T-helper 1 cell treated with Interleukin-12 subunit alpha and Interleukin-12 subunit beta and Interleukin-4 antibody, amounts not matched to agents 30 μg/mL and 1 μg/mL, for 36 hours (primary cell): ENCODE measurements around the gene C4orf51.
A peak's percentile ranks its signal among the peaks of the same experiment; 100 is the strongest.

Experiments used
- H3K27ac Mint-ChIP-seq: one replicate; pipeline ENCODE4 v1.8.0; 2021; ENCODE audit warnings: mild to moderate bottlenecking, mixed read lengths
- H3K27me3 Mint-ChIP-seq: one replicate; pipeline ENCODE4 v1.8.0; 2021; ENCODE audit warnings: low read depth, mixed read lengths
- H3K36me3 Mint-ChIP-seq: one replicate; pipeline ENCODE4 v1.8.0; 2021; ENCODE audit warnings: low read depth, mixed read lengths
- H3K4me1 Mint-ChIP-seq: one replicate; pipeline ENCODE4 v1.8.0; 2021; ENCODE audit warnings: low read depth, mixed read lengths
- H3K4me3 Mint-ChIP-seq: one replicate; pipeline ENCODE4 v1.8.0; 2021; ENCODE audit warnings: mild to moderate bottlenecking, moderate library complexity, mixed read lengths
- H3K9me3 Mint-ChIP-seq: one replicate; pipeline ENCODE4 v1.8.0; 2021; ENCODE audit warnings: mixed read lengths

The C4orf51 gene

DNA sequence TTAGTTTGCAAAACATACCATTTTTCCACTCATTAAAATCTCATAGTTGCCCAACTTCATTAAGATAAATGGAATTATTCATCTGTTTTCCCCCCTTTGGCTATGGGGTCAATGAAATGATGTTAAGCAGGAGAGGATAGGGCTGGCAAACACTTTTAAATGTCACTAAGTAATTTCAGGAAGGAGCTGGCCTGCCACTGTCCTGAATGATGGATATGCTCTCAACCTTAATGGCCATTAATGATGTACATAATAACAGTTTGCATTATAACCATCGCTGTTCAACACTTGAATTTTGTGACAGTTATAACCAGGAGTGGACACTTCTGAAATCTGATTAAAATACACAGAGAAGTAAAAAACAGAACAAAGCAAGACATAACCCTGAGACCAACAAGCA is 77.2 kb downstream of the C4orf51 start:
- H3K27me3 Mint-ChIP-seq = no peaks in the 10 kb centered on the region
- H3K4me1 Mint-ChIP-seq = peaks cover 5% of the 10 kb centered on the region
- no peak overlapping the region for H3K27ac Mint-ChIP-seq
- H3K36me3 Mint-ChIP-seq = peaks cover 17% of the 10 kb centered on the region
- no peaks in the 10 kb centered on the region for H3K9me3 Mint-ChIP-seq
- H3K4me3 Mint-ChIP-seq = no peak overlapping the region

DNA sequence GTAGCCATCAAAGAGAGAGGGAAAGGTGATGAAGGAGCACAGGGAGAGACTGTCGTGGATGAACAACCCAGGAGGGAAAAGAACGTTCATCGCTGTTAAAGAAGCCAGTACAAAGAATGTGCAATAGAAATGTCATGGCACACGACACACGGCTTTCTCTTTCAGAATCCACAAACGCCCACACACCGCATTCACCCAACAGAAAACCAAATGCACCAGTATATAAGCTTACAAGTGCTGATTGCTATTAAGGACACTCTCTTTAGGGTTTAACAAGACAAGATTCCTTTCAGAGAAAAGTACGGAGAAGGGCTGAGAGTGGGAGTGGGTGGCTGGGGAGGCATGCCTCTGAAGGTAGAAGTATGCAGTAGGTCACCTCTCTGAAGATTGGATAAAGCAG is 80.2 kb downstream of the C4orf51 start:
- no peaks in the 10 kb centered on the region for H3K9me3 Mint-ChIP-seq
- peaks cover 5% of the 10 kb centered on the region for H3K4me1 Mint-ChIP-seq
- no peak overlapping the region for H3K27ac Mint-ChIP-seq
- H3K36me3 Mint-ChIP-seq = peaks cover 31% of the 10 kb centered on the region
- no peak overlapping the region for H3K4me3 Mint-ChIP-seq
- H3K27me3 Mint-ChIP-seq = no peaks in the 10 kb centered on the region

DNA sequence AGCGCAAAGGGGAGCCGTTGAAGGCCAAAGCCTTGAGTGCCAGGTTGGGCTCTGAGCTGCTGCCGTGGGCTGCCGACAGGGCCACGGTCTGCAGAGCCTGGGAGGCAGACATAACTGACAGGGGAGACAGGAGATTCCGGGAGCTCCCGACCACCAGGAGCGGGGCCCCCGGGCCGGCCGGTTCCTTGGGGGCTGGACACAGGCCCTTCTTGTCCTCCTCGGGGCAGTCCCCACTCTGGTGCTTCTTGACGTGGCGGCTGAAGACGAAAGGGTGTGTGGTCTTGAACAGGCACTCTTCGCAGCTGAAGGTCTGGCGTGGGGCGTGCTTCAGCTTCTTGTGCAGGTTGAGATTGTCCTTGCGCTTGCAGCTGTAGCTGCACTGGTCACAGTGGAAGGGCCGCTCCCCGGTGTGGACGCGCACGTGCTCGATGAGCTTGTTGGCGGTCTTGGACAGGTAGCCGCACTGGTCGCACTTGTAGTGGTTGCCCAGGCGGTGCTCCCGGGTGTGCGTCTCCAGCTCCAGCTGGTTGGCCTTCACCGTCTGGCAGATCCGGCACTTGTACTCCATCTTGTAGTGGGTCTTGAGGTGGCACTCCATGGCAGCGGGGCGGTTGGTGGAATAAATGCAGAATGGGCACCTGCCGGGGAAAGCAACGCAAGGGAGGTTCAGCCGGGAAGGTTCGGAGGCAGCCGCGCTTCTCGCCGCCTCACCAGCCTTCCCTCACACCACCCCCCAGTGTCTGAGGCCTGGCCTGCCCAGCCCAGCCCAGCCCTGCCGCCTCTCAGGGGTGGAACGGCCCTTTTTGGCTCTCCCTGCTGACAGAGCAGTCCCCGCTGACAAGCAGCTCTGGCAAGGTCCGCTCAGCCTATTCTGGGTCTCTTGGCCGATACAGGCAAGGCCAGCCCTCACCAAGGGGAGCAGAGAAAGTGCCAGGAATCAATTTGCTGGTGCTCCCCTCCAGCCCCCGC is 81.3 kb downstream of the C4orf51 start:
- H3K36me3 Mint-ChIP-seq = peaks cover 38% of the 10 kb centered on the region
- H3K27ac Mint-ChIP-seq = no peak overlapping the region
- no peaks in the 10 kb centered on the region for H3K9me3 Mint-ChIP-seq
- no peaks in the 10 kb centered on the region for H3K27me3 Mint-ChIP-seq
- peaks cover 6% of the 10 kb centered on the region for H3K4me1 Mint-ChIP-seq
- no peak overlapping the region for H3K4me3 Mint-ChIP-seq

DNA sequence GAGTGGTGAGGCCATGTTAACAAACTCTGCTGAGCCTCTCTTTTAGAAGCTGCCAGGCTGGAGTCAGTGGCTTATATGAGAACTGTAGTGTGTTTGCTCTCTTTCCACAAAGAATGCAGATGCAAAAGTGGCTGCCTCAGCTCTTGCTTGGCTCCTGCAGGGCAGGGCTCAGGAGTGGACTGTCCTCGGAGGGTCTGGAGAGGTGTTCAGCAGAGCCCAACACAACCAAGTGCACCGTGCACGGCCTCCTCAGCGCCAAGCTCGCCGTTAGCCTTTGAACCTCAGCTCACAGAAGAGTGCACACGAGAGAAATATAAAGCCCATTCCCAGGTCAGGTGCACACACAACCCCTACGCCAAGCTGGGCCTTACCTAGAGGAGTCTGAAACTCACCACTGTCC is 82.8 kb downstream of the C4orf51 start:
- no peaks in the 10 kb centered on the region for H3K27me3 Mint-ChIP-seq
- peaks cover 10% of the 10 kb centered on the region for H3K9me3 Mint-ChIP-seq
- H3K4me1 Mint-ChIP-seq = peaks cover 15% of the 10 kb centered on the region
- no peak overlapping the region for H3K4me3 Mint-ChIP-seq
- H3K36me3 Mint-ChIP-seq = peaks cover 51% of the 10 kb centered on the region
- H3K27ac Mint-ChIP-seq = no peak overlapping the region

DNA sequence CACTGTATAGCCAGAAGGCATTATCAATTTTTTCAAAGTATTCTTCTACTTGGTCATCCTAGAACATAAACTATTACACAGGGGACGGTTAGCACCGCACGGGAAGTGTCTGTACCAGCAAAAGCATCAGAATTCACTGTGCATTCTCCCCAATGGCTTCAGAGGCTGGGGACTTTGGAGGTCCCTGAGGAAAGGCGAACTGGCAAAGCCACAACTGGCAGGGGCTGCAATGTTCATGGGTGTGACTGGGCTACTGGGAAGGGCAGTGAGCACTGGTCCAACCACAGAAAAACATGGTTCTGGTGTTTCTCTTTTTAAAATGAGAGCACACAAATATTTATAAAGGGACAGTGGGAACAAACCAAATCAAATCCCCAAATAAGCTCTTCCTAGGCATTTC is 83.5 kb downstream of the C4orf51 start:
- Mint-ChIP-seq H3K9me3 (peaks cover 11% of the 10 kb centered on the region), H3K4me1 (peaks cover 15% of the 10 kb centered on the region), H3K4me3 (no peak overlapping the region), H3K27me3 (no peaks in the 10 kb centered on the region), H3K27ac (peak overlapping the region; percentile 4), H3K36me3 (peaks cover 51% of the 10 kb centered on the region)

DNA sequence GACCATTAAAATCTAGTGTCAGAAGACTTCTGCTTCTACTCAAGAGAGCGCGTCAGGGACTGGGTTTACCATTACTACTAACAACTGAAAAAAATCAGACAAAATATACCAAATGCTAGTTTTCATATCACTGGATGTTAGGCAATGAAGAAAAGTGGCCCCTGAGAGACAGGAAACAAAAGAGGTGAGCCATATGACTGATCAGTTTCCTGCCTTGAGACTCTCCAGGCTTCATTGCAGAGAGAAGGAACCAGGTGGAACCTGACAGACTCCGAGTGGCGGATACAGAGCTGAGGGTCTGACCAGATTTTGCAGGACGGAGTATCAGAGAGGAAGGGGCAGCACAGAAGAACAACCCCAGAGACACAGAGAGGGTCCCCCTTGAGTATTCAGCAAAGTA is 86.3 kb downstream of the C4orf51 start:
- Mint-ChIP-seq H3K27ac (no peak overlapping the region), H3K9me3 (peaks cover 11% of the 10 kb centered on the region)

DNA sequence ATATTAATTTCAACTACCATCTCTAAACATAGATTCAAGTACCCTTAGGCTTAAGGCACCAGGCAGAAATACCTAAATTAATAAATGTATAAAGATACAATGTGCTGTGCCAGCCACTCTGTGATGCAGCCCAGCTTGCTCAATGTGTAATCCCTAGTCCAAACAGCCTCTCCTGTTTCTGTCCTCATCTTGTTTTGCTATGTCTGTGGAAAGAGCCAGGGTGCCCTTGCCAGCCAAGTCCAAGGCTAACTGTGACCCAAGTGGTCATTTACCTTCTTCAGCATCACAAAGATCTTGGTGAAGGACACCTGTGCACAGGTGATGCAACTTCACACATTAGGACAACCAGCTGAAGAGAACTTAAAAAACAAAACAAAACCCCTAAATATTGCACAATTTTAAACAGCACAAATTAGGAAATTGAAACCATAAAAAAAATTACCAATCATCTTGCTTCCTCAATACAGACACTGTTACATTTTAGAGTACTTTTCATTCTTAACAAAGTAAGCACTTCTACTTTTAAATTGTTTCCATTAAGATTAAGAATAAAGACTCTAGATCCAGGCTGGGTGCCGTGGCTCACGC is 89.6 kb downstream of the C4orf51 start:
- Mint-ChIP-seq H3K27me3 (no peaks in the 10 kb centered on the region), H3K4me1 (peaks cover 21% of the 10 kb centered on the region), H3K27ac (no peak overlapping the region), H3K9me3 (peaks cover 11% of the 10 kb centered on the region), H3K36me3 (peaks cover 43% of the 10 kb centered on the region), H3K4me3 (no peak overlapping the region)

More for the DNA sequence above, 86.3 kb downstream of the C4orf51 start:
- Mint-ChIP-seq H3K36me3 (peaks cover 41% of the 10 kb centered on the region), H3K4me1 (peaks cover 17% of the 10 kb centered on the region), H3K4me3 (no peak overlapping the region), H3K27me3 (no peaks in the 10 kb centered on the region)

DNA sequence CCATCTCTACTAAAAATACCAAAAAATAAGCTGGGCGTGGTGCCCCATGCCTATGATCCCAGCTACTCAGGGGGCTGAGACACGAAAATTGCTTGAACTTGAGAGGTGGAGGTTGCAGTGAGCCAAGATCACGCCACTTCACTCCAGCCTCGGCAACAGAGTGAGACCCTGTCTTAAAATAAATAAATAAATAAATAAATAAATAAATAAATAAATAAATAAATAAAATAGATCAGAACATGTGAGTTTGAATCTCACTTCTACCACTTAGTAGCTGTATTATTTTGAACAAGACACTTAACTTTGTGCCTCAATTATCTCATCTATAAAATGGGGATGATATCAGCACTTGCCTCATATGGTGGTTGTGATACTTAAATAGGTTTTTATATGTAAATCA is 90.2 kb downstream of the C4orf51 start:
- Mint-ChIP-seq H3K9me3 (peaks cover 11% of the 10 kb centered on the region), H3K27me3 (no peaks in the 10 kb centered on the region), H3K4me1 (peaks cover 21% of the 10 kb centered on the region), H3K36me3 (peaks cover 38% of the 10 kb centered on the region), H3K27ac (no peak overlapping the region), H3K4me3 (no peak overlapping the region)

DNA sequence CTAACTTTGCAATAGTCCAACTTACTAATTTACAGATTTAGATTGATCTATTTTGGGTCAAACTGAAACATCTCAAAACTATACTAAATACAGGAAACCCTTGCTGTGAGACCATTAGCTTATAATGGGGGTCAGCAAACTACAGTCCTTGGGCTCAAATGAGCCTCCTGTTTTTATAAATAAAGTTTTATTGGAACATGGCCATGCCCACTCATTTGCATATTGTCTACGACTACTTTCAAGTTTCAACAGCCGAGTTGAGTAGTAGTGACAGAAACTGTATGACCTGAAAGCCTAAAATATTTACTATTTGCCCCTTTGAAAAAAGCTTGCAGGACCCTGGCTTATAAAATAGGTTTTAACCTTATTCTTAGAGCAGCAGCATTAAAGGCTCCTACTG is 92.4 kb downstream of the C4orf51 start:
- Mint-ChIP-seq H3K4me1 (peaks cover 6% of the 10 kb centered on the region), H3K36me3 (peaks cover 24% of the 10 kb centered on the region), H3K27me3 (no peaks in the 10 kb centered on the region), H3K4me3 (no peak overlapping the region), H3K9me3 (peaks cover 4% of the 10 kb centered on the region), H3K27ac (no peak overlapping the region)

DNA sequence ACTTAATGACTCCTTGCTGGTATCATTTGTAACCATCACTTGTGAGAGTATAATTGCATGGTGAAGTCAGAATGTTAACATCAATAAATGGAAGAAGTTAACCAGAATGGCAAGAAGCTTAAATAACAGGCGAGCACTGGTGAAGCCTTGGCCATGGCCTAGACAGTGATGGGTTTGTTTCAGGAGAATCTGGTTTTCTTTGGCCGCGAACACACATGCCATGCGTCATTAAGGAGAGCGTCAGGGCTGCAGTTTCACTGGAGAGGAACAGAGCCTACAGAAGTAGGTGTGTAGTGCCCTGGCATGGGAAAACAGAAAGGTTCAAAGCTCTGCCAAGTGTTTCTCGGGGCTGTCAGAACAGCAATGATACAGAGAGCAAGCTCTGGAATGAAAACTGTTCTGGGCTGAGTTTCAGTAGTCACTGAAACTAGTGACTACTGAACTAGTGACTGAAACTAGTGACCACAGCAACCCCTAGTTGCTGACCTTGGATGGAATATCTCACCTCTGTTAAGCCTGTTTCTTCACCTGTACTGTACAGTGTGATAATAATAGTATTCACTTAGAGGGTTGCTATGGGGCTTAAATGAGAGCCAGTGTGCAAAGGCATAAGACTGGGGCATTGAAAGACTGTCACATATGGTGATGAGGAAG is 93.8 kb downstream of the C4orf51 start:
- Mint-ChIP-seq H3K27me3 (no peaks in the 10 kb centered on the region), H3K36me3 (peaks cover 23% of the 10 kb centered on the region), H3K4me1 (peaks cover 6% of the 10 kb centered on the region), H3K27ac (no peak overlapping the region), H3K9me3 (no peaks in the 10 kb centered on the region), H3K4me3 (no peak overlapping the region)

DNA sequence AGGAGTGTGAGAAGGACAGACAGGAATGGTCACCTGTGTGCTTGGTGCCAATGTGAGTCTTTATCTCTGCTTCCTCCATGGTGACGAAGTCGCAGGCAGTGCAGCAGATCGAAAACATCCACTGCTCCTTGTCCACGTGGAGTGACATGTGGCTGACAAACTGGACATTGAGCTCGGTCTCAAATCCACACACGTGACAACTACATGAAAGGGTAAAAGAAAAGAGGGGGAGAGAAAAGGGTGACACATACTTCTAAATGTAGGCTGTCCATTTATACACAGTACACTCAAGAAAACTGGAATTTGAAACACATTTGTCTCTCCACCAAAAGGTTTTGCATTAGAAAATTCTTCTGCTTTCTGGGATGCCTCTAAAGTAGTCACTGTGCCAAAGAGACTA is 94.5 kb downstream of the C4orf51 start:
- Mint-ChIP-seq H3K4me3 (no peak overlapping the region), H3K27ac (no peak overlapping the region), H3K9me3 (no peaks in the 10 kb centered on the region), H3K36me3 (peaks cover 25% of the 10 kb centered on the region), H3K27me3 (no peaks in the 10 kb centered on the region), H3K4me1 (peaks cover 5% of the 10 kb centered on the region)

DNA sequence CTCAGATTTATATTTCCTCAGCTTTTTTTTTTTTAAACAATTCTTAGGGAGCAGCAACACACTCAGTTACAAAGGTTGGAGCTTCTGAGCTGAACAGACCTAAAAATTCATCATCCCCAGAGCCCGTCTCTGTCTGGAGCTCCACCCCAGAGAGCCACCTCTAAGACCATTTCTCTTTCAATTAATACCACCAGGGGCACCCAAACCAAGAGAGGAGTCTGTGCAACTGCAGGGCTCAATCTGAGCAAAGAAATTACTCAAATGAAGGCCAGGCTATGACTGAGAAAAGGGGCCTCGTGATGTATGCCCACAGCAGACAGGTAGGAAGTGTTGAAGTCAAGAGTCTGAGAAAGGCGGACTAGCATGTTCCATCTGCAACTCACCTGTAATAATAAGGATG is 95.5 kb downstream of the C4orf51 start:
- Mint-ChIP-seq H3K4me1 (peaks cover 4% of the 10 kb centered on the region), H3K9me3 (no peaks in the 10 kb centered on the region), H3K4me3 (no peak overlapping the region), H3K27ac (no peak overlapping the region), H3K27me3 (no peaks in the 10 kb centered on the region), H3K36me3 (peaks cover 24% of the 10 kb centered on the region)

DNA sequence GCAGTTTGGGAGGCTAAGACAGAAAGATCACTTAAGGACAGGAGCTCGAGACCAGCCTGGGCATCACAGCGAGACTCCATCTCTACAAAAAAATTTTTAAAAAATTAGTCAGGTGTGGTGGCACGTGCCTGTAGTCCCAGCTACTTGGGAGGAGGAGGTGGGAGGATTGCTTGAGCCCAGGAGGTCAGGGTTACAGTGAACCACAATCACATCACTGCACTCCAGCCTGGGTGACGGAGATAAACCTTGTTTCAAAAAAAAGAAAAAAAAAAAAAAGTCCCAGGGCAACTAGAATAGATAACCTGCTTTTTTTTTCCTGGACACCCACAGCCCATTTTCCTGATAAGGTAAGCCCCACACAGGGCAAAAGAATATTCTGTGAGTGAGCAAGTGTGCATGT is 96.3 kb downstream of the C4orf51 start:
- H3K4me3 Mint-ChIP-seq = no peak overlapping the region
- no peak overlapping the region for H3K27ac Mint-ChIP-seq
- H3K36me3 Mint-ChIP-seq = peaks cover 22% of the 10 kb centered on the region
- no peaks in the 10 kb centered on the region for H3K27me3 Mint-ChIP-seq
- peaks cover 4% of the 10 kb centered on the region for H3K4me1 Mint-ChIP-seq
- H3K9me3 Mint-ChIP-seq = no peaks in the 10 kb centered on the region

DNA sequence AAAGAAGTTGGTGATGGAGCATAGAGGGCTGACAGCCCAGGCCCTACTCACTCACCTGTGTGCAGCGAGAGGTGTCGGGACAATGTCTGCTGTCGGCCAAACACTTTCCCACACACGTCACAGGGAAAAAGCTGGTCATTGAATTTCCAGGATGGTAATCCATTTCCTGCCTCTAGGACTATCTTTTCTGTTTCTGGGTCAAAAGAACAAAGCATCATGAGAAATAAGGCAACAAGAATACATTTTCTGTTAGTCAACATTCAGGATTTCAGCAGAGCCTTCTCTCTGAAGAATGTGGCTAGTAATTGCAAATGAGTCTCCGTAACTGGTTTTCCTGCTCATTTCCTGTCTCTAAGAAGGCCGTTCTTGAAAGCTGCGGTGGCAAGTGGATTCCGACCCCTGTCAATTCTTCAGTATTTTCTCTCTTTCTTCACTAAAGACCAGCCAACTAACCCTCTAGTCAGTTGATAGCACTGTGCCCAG is 99.4 kb downstream of the C4orf51 start:
- peaks cover 6% of the 10 kb centered on the region for H3K4me1 Mint-ChIP-seq
- H3K27me3 Mint-ChIP-seq = no peaks in the 10 kb centered on the region
- peaks cover 25% of the 10 kb centered on the region for H3K36me3 Mint-ChIP-seq
- no peak overlapping the region for H3K4me3 Mint-ChIP-seq
- H3K9me3 Mint-ChIP-seq = peaks cover 14% of the 10 kb centered on the region
- no peak overlapping the region for H3K27ac Mint-ChIP-seq
